ENCODE measurements around the gene TEX22. TPM values are rescaled to one million over a fixed set of nuclear protein-coding genes. Genes with fewer than 3 reads are reported as not detected.
A peak's percentile ranks its signal among the peaks of the same experiment; 100 is the strongest.

Gene TEX22
- total RNA-seq, 4 donors from 2014 or later = 0.22 to 0.81 (median 0.33) TPM; not detected in 1

- intact Hi-C loops (cut with DNase I) = no loop called here
- no peak for TF ChIP-seq CTCF (IDR thresholded peaks at IDR 0.05)
- no peak for DNase-seq
- WGBS, 2 donors = 96 to 97% methylated on average over 16 to 21 of the region's 21 CpGs
- Histone ChIP-seq H3K9me3 (no peaks in the 10 kb centered on the region), H3K4me1 (peaks cover 3 to 17% of the 10 kb centered on the region in 2 donors), H3K27me3 (no peaks in the 10 kb centered on the region), H3K36me3 (no peaks in the 10 kb centered on the region), H3K4me3 (replicated peaks in 1 of 3) (no peak overlapping the region), H3K27ac (no peak overlapping the region)
Measured at GRCh38 chr14:105426416-105427130, 28.2 kb downstream of the TEX22 start.

- Histone ChIP-seq H3K27me3 (no peaks in the 10 kb centered on the region), H3K9me3 (no peaks in the 10 kb centered on the region), H3K36me3 (no peaks in the 10 kb centered on the region), H3K4me1 (peaks cover 3 to 16% of the 10 kb centered on the region in 2 donors), H3K4me3 (replicated peaks in 1 of 3) (no peak overlapping the region), H3K27ac (no peak overlapping the region)
- DNase-seq = no peak
- intact Hi-C loops (cut with DNase I) = no loop called here
- no peak for TF ChIP-seq CTCF (IDR thresholded peaks at IDR 0.05)
- TF ChIP-seq POLR2A (IDR thresholded peaks at IDR 0.05) = no peak
- 95 to 97% methylated on average over 10 of the region's 10 CpGs for WGBS, 2 donors
Measured at GRCh38 chr14:105427412-105427811, 29.1 kb downstream of the TEX22 start.

GRCh38 chr14:105427936-105428485 lies 29.7 kb downstream of the TEX22 start:
- 94 to 95% methylated on average over 9 of the region's 9 CpGs for WGBS, 2 donors
- Histone ChIP-seq H3K27me3 (no peaks in the 10 kb centered on the region), H3K36me3 (no peaks in the 10 kb centered on the region), H3K4me1 (peaks cover 3 to 16% of the 10 kb centered on the region in 2 donors), H3K27ac (no peak overlapping the region), H3K9me3 (no peaks in the 10 kb centered on the region), H3K4me3 (replicated peaks in 1 of 3) (no peak overlapping the region)
- DNase-seq = no peak
- intact Hi-C loops (cut with DNase I) = no loop called here
- TF ChIP-seq POLR2A (IDR thresholded peaks at IDR 0.05) = no peak
- TF ChIP-seq CTCF (IDR thresholded peaks at IDR 0.05) = no peak

- H3K27me3 ChIP-seq = no peaks in the 10 kb centered on the region
- intact Hi-C loops (cut with DNase I) = no loop called here
- H3K27ac ChIP-seq = no peak overlapping the region
- TF ChIP-seq CTCF (IDR thresholded peaks at IDR 0.05) (no peak), POLR2A (IDR thresholded peaks at IDR 0.05) (no peak)
- no peak for DNase-seq
- peaks cover 3 to 16% of the 10 kb centered on the region in 2 donors for H3K4me1 ChIP-seq
- no peaks in the 10 kb centered on the region for H3K36me3 ChIP-seq
- H3K4me3 ChIP-seq (replicated peaks in 1 of 3) = no peak overlapping the region
- 85 to 91% methylated on average over 6 of the region's 6 CpGs for WGBS, 2 donors
- no peaks in the 10 kb centered on the region for H3K9me3 ChIP-seq
Measured at GRCh38 chr14:105430042-105430441, 31.7 kb downstream of the TEX22 start.

GRCh38 chr14:105430565-105430964 lies 32.2 kb downstream of the TEX22 start:
- intact Hi-C loops (cut with DNase I) = no loop called here
- peak in 1 of 2 donors; percentile 30 for DNase-seq
- Histone ChIP-seq H3K27ac (peak overlapping the region in 1 of 3 donors; percentile 13), H3K9me3 (no peaks in the 10 kb centered on the region), H3K27me3 (no peaks in the 10 kb centered on the region), H3K4me3 (replicated peaks in 1 of 3) (no peak overlapping the region), H3K36me3 (no peaks in the 10 kb centered on the region), H3K4me1 (peaks cover 3 to 16% of the 10 kb centered on the region in 2 donors)
- 80 to 82% methylated on average over 9 of the region's 9 CpGs for WGBS, 2 donors
- no peak for TF ChIP-seq CTCF (IDR thresholded peaks at IDR 0.05)
- no peak for TF ChIP-seq POLR2A (IDR thresholded peaks at IDR 0.05)
